Left ventricle myocardium inferior (tissue), 1 donor: Measurements from ENCODE around the gene SLC15A1. TPM values are rescaled to one million over a fixed set of nuclear protein-coding genes. Genes with fewer than 3 reads are reported as not detected.

Experiments
- DNase-seq: peaks from one replicate; pipeline ENCODE4 v3.0.0-alpha.2; 2020
- H3K27ac ChIP-seq: fragments of 200-600 bp; replicated peaks from 2 replicates; pipeline ENCODE4 v1.8.0; 2021
- H3K27me3 ChIP-seq: fragments of 200-600 bp; 2 replicates; pipeline ENCODE4 v1.8.0; 2021; ENCODE audit warnings: low read depth
- H3K36me3 ChIP-seq: fragments of 200-600 bp; 2 replicates; pipeline ENCODE4 v1.8.0; 2021
- H3K4me1 ChIP-seq: fragments of 200-600 bp; 2 replicates; pipeline ENCODE4 v1.8.0; 2021
- H3K4me3 ChIP-seq: fragments of 200-600 bp; 2 replicates; pipeline ENCODE4 v1.8.0; 2021; ENCODE audit warnings: mild to moderate bottlenecking, moderate library complexity
- H3K9me3 ChIP-seq: fragments of 200-600 bp; replicated peaks from 2 replicates; pipeline ENCODE4 v1.8.0; 2021
- intact Hi-C: fragments of 100-400 bp; cut with micrococcal nuclease; formaldehyde crosslinking; loops from one replicate; pipeline ENCODE4 v1.11.0; 2022
- total RNA-seq: library from RNA; stranded (reverse); fragmentation: NEBNext Ultra II Directional; extraction: Animal tissue kit (Norgen Biotek cat#: 25700); gene quantifications from one replicate; pipeline ENCODE4 v1.2.1, GENCODE V29; 2021
- TF ChIP-seq, protein P1 (sequence below): fragments of 200-600 bp; IDR thresholded peaks from 2 replicates; pipeline ENCODE4 v1.8.0; 2021; ENCODE audit warnings: antibody characterized with exemption, mild to moderate bottlenecking, borderline replicate concordance
- donor health status: DM: no; HTN: yes; CAD: no; lungs with severe emphysema.

The SLC15A1 gene
- total RNA-seq, 1 donor from 2014 or later, result not detected

DNA sequence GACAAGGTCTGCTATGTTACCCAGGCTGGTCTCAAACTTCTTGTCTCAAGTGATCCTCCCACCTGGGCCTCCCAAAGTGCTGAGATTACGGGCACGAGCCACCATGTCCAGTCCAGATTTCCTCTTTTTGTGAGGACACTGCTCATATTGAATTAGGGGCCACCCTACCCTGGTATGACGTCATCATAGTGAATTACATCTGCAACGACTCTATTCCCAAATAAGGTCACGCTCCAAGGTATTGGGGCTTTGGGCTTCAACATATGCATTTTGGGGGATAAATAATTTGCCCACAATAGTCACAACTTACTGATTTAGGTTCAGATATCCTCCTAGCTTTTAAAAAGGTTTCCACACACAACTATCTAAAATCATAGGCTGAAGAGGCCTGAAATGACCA is 9.5 kb downstream of the SLC15A1 start:
- TF ChIP-seq, protein P1, sequence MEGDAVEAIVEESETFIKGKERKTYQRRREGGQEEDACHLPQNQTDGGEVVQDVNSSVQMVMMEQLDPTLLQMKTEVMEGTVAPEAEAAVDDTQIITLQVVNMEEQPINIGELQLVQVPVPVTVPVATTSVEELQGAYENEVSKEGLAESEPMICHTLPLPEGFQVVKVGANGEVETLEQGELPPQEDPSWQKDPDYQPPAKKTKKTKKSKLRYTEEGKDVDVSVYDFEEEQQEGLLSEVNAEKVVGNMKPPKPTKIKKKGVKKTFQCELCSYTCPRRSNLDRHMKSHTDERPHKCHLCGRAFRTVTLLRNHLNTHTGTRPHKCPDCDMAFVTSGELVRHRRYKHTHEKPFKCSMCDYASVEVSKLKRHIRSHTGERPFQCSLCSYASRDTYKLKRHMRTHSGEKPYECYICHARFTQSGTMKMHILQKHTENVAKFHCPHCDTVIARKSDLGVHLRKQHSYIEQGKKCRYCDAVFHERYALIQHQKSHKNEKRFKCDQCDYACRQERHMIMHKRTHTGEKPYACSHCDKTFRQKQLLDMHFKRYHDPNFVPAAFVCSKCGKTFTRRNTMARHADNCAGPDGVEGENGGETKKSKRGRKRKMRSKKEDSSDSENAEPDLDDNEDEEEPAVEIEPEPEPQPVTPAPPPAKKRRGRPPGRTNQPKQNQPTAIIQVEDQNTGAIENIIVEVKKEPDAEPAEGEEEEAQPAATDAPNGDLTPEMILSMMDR, result no peak
- H3K36me3 ChIP-seq, result no peaks in the 10 kb centered on the region
- no peak overlapping the region for H3K4me3 ChIP-seq
- intact Hi-C loops, result no loop called here
- no peaks in the 10 kb centered on the region for H3K4me1 ChIP-seq
- no peaks in the 10 kb centered on the region for H3K27me3 ChIP-seq
- H3K9me3 ChIP-seq, result peaks cover 11% of the 10 kb centered on the region
- DNase-seq, result no peak
- no peak overlapping the region for H3K27ac ChIP-seq

DNA sequence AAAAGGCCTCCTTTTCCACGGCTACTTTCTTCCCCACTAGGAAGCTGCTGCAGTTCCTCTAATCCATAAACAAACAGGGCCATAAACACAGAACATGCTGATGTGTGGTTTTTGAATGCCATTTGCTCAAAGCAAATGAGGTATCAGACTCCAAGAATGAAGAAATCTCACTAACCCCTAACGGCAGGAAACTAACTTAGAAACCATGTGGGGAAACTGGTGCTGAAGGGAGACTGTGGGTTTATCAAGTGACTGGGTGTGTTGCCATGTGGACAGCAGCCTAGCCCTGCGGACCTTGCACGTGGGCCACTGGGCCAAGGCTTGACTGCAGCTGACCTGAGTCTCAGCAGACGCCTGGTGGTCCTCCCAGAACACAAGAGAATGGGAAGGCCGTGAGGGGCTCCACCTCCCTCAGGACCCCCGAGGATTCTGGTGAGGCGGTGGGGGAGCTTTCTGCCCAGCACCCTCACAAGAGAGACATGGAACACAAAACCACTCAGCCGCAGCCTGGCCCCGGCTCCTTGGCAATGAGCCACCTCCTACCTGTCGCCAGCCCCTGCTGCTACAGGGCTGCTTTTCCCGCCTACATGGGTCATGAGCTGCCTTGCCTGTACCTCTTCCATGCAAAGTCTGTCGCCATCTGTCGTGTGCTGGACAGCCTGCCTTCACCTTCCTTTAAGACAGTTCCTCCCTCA is 10.6 kb downstream of the SLC15A1 start:
- Histone ChIP-seq H3K27me3 (no peaks in the 10 kb centered on the region), H3K9me3 (peaks cover 14% of the 10 kb centered on the region), H3K4me3 (no peak overlapping the region), H3K27ac (no peak overlapping the region), H3K36me3 (no peaks in the 10 kb centered on the region), H3K4me1 (no peaks in the 10 kb centered on the region)
- intact Hi-C loops, result no loop called here
- TF ChIP-seq, protein P1, result no peak
- DNase-seq, result no peak

DNA sequence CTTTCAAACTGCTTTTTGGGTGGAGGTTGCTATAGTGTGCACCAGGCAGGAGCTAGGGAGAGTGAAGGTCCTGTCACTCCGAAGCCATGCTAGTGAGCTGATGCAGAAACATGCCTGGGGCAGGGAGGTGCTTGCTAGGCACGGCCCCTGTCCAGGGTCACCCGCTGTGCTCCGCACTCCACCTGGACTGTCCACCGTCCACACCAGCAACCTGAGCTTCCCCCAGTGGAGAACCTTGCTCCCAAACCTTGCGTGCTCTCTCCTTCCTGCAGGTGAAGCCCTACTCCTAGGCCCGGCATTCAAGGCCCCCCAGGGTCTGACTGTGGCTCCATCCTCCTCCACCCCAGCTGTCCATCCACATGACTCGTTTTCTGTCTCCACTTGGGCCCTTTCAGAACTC is 12.3 kb downstream of the SLC15A1 start:
- Histone ChIP-seq H3K4me3 (no peak overlapping the region), H3K27me3 (no peaks in the 10 kb centered on the region), H3K36me3 (no peaks in the 10 kb centered on the region), H3K27ac (no peak overlapping the region), H3K9me3 (peaks cover 16% of the 10 kb centered on the region), H3K4me1 (no peaks in the 10 kb centered on the region)
- intact Hi-C loops, result no loop called here
- no peak for DNase-seq
- TF ChIP-seq, protein P1, result no peak

DNA sequence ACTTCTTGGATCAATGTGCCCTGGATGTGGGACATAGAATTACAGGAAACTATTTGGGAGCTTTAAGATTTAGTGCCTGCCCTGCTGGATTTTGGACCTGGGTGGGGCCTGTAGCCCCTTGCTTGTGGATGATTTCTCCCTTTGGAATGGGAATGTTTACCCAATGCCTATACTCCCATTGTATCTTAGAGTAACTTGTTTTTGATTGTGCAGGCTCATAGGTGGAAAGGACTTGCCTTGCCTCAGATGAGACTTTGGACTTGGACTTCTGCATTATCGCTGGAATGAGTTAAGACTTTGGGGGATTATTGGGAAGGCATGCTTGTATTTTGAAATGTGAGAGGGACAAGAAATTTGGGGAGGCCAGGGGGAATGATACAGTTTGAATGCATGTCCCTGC is 13.5 kb downstream of the SLC15A1 start:
- Histone ChIP-seq H3K27me3 (no peaks in the 10 kb centered on the region), H3K27ac (no peak overlapping the region), H3K4me1 (no peaks in the 10 kb centered on the region), H3K4me3 (no peak overlapping the region), H3K9me3 (peaks cover 20% of the 10 kb centered on the region), H3K36me3 (no peaks in the 10 kb centered on the region)
- intact Hi-C loops, result no loop called here
- TF ChIP-seq, protein P1, result no peak
- no peak for DNase-seq

DNA sequence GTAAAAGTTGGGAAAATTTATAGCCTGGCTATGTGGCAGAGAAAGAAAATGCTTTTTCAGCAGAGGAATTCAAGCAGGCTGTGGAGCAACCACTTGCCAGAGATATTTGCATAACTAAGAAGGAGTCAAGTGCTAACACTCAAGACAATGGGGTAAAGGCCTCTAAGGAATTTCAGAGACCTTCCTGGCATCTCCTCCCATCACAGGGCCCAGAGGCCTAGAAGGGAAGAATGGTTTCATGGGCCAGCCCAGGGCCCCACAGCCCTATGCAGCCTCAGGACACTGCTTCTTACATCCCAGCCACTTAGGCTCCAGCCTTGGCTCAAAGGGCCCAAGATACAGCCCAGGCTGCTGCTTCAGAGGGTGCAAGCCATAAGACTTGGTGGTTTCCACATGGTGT is 14.3 kb downstream of the SLC15A1 start:
- intact Hi-C loops, result no loop called here
- Histone ChIP-seq H3K36me3 (no peaks in the 10 kb centered on the region), H3K4me3 (no peak overlapping the region), H3K9me3 (peaks cover 20% of the 10 kb centered on the region), H3K27ac (no peak overlapping the region), H3K27me3 (no peaks in the 10 kb centered on the region), H3K4me1 (no peaks in the 10 kb centered on the region)
- TF ChIP-seq, protein P1, result no peak
- no peak for DNase-seq
